ENCODE data around the gene LRRN4CL. TPM values are rescaled to one million over a fixed set of nuclear protein-coding genes. Genes with fewer than 3 reads are reported as not detected.

The LRRN4CL gene
- total RNA-seq, 1 donor from 2014 or later = 12.1 TPM

DNA sequence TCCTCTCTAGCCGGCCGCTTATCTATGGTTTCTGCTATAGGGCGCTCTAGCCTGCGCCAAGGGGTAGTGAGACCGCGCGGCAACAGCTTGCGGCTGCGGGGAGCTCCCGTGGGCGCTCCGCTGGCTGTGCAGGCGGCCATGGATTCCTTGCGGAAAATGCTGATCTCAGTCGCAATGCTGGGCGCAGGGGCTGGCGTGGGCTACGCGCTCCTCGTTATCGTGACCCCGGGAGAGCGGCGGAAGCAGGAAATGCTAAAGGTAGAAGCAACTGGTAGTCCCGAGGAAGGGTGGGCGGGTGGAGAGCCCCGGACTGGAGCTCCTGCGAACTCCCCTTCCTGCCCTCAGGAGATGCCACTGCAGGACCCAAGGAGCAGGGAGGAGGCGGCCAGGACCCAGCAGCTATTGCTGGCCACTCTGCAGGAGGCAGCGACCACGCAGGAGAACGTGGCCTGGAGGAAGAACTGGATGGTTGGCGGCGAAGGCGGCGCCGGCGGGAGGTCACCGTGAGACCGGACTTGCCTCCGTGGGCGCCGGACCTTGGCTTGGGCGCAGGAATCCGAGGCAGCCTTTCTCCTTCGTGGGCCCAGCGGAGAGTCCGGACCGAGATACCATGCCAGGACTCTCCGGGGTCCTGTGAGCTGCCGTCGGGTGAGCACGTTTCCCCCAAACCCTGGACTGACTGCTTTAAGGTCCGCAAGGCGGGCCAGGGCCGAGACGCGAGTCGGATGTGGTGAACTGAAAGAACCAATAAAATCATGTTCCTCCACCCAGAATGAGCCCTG is 17.5 kb downstream of the LRRN4CL start, which contains the start of the genes LBHD1 and UQCC3:
TSS of gene LBHD1 (minus strand) at position 660 of the 782 bp plus-strand sequence. CDS start 2,236 bp downstream, outside the sequence.
TSS of gene UQCC3 (plus strand) at position 66 of the 782 bp plus-strand sequence. CDS start at position 139, 73 bp downstream.
- Histone ChIP-seq H3K9me3 (no peaks in the 10 kb centered on the region), H3K27me3 (no peaks in the 10 kb centered on the region), H3K4me3 (peak within 1 kb of the TSS; percentile 78 to 83), H3K27ac (peak within 1 kb of the TSS; percentile 71 to 85), H3K36me3 (peaks cover 15 to 23% of the 10 kb centered on the region in 2 donors), H3K4me1 (peaks cover 15 to 19% of the 10 kb centered on the region in 2 donors)
- DNase-seq (ENCODE audit: low spot score in 2 of 2) = peak in 1 of 2 donors; percentile 86
- intact Hi-C loops (cut with DNase I) = no loop called here
- TF ChIP-seq, protein P1, sequence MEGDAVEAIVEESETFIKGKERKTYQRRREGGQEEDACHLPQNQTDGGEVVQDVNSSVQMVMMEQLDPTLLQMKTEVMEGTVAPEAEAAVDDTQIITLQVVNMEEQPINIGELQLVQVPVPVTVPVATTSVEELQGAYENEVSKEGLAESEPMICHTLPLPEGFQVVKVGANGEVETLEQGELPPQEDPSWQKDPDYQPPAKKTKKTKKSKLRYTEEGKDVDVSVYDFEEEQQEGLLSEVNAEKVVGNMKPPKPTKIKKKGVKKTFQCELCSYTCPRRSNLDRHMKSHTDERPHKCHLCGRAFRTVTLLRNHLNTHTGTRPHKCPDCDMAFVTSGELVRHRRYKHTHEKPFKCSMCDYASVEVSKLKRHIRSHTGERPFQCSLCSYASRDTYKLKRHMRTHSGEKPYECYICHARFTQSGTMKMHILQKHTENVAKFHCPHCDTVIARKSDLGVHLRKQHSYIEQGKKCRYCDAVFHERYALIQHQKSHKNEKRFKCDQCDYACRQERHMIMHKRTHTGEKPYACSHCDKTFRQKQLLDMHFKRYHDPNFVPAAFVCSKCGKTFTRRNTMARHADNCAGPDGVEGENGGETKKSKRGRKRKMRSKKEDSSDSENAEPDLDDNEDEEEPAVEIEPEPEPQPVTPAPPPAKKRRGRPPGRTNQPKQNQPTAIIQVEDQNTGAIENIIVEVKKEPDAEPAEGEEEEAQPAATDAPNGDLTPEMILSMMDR (IDR thresholded peaks at IDR 0.05) = peak in 1 of 3 experiments; percentile 3

DNA sequence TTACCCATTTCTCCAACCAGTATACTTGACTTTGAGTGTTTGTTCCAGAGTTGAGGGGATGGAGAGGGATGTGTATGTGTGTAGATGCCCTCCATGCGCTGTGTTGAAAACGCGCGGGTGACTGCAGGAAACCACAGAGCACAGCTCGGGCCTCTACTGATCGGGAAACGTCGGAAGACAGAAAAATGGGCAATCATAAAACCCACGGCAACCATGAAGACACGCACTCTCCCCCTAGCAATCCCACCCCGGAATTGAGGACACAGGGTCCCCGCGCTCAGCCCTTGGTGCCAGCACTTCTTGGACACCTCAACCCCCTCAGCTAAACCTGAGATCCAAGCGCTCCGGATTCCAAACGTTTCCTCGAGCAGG is 18.1 kb downstream of the LRRN4CL start:
- Histone ChIP-seq H3K36me3 (peaks cover 10 to 17% of the 10 kb centered on the region in 2 donors), H3K9me3 (no peaks in the 10 kb centered on the region), H3K4me3 (peak overlapping the region; percentile 78 to 83), H3K27me3 (no peaks in the 10 kb centered on the region), H3K4me1 (peaks cover 20 to 25% of the 10 kb centered on the region in 2 donors), H3K27ac (peak overlapping the region; percentile 71 to 85)
- TF ChIP-seq, protein P1 (IDR thresholded peaks at IDR 0.05) = no peak
- intact Hi-C loops (cut with DNase I) = no loop called here
- no peak for DNase-seq (ENCODE audit: low spot score in 2 of 2)

DNA sequence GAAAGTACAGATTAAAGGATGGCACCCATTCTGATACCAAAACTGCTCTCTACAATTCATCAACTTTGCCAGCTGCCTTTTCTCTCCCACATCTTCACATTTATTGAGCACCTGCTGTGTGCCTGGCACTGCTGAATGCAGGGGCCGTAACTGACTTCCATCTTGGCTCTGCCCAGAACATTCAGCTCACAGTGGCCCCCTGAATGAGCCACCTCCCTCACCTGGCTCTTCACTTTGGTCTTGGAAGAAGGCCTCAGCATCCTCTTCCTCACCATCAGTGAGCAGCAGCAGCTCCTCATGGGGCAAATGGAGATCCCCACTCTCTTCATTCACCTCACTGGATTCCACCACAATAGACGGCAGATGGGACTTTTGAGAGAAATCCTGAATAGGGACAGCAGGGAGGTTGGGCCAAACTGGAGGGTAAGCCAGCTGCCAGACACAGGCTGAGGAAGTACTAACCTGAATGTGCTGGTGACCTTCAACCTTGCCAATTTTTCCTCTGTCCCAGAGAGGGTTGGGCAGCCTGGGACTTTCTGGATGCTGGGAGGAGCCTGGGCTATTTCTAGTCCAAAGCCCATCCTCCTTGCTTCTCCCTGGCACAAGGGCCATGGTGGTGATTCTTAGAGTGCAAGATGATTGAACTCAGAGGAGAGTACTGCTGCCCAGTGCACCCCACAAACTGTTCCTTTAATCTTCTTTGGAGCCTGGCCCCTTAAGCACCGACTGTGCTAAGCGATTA is 19.7 kb downstream of the LRRN4CL start:
- intact Hi-C loops (cut with DNase I) = no loop called here
- Histone ChIP-seq H3K27ac (no peak overlapping the region), H3K4me1 (peaks cover 20 to 29% of the 10 kb centered on the region in 2 donors), H3K9me3 (no peaks in the 10 kb centered on the region), H3K36me3 (peaks cover 0 to 8% of the 10 kb centered on the region in 2 donors), H3K27me3 (no peaks in the 10 kb centered on the region), H3K4me3 (no peak overlapping the region)
- TF ChIP-seq, protein P1 (IDR thresholded peaks at IDR 0.05) = no peak
- DNase-seq (ENCODE audit: low spot score in 2 of 2) = no peak

DNA sequence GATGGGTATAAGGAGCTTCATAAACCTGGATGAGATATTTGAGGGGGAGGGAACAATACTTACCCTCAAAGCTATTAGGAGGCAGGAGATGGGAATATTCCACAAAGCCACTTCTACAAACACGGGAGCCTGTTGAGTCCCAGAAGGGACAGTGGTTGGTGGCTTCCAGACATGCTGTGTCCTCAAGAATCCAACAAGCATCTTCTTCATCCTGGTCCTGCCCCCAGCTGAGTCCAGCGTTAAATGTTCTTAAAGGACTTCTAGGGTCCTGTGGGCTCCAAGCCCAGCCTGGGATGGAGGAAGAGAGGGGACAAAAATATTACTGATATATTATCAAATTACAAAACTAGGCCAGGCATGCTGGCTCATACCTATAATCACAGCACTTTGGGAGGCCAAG is 21.9 kb downstream of the LRRN4CL start:
- H3K9me3 ChIP-seq = no peaks in the 10 kb centered on the region
- TF ChIP-seq, protein P1 (IDR thresholded peaks at IDR 0.05) = no peak
- DNase-seq (ENCODE audit: low spot score in 2 of 2) = no peak
- intact Hi-C loops (cut with DNase I) = no loop called here
- H3K27me3 ChIP-seq = no peaks in the 10 kb centered on the region
- H3K4me1 ChIP-seq = peaks cover 16 to 23% of the 10 kb centered on the region in 2 donors
- H3K27ac ChIP-seq = no peak overlapping the region
- no peak overlapping the region for H3K4me3 ChIP-seq
- peaks cover 3 to 8% of the 10 kb centered on the region in 2 donors for H3K36me3 ChIP-seq

DNA sequence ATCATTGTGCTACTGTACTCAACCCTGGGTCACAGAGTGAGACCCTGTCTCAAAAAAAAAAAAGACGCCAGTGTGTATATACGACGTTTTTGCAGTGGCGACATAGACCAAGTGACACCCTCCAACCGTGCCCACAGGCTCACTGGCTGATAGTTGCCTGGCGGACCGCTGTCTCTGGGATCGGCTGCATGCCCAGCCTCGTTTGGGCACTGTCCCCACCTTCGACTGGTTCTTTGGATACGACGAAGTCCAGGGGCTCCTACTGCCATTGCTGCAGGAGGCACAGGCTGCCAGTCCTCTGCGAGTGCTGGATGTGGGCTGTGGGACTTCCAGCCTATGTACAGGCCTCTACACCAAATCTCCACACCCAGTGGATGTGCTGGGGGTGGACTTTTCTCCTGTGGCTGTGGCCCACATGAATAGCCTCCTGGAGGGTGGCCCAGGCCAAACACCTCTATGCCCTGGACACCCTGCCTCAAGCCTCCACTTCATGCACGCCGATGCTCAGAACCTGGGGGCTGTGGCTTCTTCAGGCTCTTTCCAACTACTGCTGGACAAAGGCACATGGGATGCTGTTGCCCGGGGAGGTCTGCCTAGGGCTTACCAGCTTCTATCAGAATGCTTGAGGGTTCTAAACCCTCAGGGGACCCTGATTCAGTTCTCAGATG is 22.9 kb downstream of the LRRN4CL start:
- DNase-seq (ENCODE audit: low spot score in 2 of 2) = no peak
- intact Hi-C loops (cut with DNase I) = no loop called here

More for the DNA sequence above, 22.9 kb downstream of the LRRN4CL start:
- H3K27ac ChIP-seq = peak overlapping the region; percentile 80 to 89
- no peaks in the 10 kb centered on the region for H3K9me3 ChIP-seq
- H3K36me3 ChIP-seq = peaks cover 3 to 11% of the 10 kb centered on the region in 2 donors
- TF ChIP-seq, protein P1 (IDR thresholded peaks at IDR 0.05) = no peak
- H3K4me1 ChIP-seq = peaks cover 15 to 23% of the 10 kb centered on the region in 2 donors
- peak overlapping the region; percentile 71 to 93 for H3K4me3 ChIP-seq
- no peaks in the 10 kb centered on the region for H3K27me3 ChIP-seq

Measured in ascending aorta (tissue), 2 donors.